Stimulated activated naive CD4-positive, alpha-beta T cell (primary cell): Measurements from ENCODE around the gene ETS1.

Experiments used
- DNase-seq, 6 experiments: peaks; one replicate each; lab custom pipeline; 2025; lab: John Stamatoyannopoulos, UW

The ETS1 gene

GRCh38 chr11:128619007-128619406 is 31.6 kb upstream of the ETS1 start:
- DNase-seq, result no peak

DNA sequence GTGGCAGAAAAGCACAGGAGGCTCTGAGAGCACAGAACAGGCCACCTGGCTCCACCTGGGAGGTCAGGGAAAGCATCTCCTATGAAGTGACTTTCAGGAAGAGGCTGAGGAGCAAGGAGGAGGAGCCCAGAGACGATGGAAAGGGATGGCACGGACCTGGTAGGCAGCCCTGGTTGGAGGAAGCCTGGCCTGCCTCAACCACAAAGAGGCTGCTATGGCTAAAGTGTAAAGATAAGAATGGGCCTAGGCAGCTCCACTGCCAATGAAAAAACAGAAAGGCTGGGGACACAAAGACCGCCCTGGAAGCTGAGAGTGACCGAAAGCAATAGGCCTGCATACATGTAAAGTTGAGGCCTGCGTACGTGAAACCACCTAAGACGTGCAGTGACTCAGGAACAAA is 31.2 kb upstream of the ETS1 start:
- DNase-seq, result no peak

GRCh38 chr11:128616161-128616560 is 28.8 kb upstream of the ETS1 start:
- DNase-seq, result no peak

DNA sequence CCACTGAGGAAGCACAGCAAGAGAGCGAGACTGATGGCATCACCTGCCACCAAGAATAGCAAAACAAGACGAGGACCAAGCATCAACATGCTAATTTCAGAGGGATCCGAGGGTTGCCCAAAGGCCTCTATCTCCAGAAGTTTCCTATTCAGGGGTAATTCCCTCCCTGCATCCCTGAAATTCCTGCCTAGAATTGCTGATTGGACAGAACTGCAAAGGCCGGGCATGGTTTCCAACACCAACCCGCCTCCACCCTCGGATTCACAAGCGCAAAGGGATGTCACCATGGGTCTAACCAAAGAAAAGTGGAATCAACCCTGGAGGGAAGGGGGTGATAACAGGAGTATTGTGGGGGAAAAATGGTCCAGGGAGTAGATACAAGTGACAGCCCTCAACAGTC is 28.3 kb upstream of the ETS1 start:
- DNase-seq, result no peak

GRCh38 chr11:128615076-128615475 is 27.7 kb upstream of the ETS1 start:
- DNase-seq, result no peak

GRCh38 chr11:128614026-128614425 is 26.7 kb upstream of the ETS1 start:
- no peak for DNase-seq

GRCh38 chr11:128613300-128613995 is 26.1 kb upstream of the ETS1 start:
- DNase-seq, result no peak

DNA sequence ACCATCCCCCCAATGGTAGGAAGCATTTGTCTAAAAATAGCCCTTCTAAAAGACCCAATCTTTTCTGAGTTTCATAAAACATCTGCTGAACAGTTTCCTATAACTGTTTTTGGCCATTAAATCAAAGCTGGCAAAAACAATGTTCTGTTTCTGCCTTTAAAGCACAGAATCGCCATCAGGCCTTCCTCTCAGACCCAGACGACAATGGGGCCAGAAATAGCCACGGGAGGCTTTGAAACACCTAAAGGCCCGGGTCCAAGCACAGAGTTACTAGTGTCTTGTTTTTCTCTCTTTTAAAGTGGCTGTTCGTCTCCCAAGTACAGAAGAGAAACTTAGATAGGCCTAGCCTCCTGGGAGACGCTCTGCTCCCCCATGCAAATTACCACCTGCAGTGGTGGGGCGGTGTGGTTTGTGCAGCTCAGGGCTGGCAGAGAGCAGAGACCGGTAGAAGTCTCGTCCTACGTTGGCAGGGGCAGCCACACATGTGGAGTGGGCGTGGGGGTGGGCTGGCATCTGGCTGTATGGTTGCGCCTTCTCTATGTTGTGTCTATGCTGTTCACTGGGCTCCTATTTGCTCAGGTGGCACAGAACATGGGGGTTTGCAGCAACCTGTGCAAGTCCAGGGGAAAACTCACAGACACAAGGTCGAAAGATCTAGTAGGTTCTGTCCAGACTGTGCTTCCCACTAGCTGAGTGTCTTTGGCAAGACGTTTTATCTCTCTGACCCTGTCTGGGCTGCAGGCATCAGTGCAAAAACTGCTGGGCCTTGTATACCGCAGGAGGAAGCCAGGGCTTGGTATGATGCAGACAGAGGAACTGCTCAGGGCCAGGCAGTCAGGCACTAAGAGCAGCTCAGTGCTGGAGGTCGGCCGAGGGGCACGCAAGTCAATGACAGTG is 23.6 kb upstream of the ETS1 start:
- peak; percentile 43 to 69 (median 55) for DNase-seq

GRCh38 chr11:128609785-128610184 is 22.4 kb upstream of the ETS1 start:
- DNase-seq, result no peak

GRCh38 chr11:128608746-128609407 is 21.5 kb upstream of the ETS1 start:
- peak in 3 of 6 experiments; percentile 13 to 44 (median 30) for DNase-seq

DNA sequence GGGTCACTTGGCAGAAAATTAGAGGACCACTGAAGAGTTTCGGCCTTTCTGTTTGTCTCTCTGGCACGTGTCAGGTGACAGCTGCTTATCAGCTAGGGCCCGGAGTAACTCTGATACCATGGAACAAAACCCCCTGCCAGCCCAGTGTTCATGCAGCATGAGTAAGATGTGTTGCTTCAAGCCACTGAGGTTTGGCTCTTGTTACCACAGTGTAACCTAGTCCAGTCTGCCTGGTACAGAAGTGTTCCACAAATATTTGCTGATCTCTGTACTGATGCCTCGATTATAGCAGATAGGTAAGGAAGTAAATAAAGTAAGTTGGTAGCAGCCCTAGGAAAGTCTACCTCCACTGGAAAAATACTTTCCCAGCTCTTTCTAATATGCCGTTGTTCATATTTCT is 20.5 kb upstream of the ETS1 start:
- no peak for DNase-seq

DNA sequence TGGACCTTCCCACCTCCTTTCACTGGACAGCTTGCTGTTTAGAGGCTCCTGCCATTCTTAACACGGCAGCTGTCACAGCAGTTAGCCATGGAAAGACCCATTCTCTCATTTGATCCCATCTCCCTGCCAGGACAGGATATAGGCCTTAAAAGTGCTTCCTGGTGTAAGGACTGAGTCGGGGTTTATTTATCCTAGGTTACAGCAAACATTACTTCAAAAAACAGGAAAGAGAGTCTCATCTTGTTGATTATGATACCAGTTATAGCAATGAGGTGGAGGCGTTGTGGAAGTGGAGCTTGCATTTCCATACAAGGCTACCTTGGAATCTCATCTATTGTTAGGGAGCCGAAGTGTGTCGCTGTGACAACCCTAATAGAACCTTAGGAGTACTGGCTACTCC is 17.4 kb upstream of the ETS1 start:
- no peak for DNase-seq

DNA sequence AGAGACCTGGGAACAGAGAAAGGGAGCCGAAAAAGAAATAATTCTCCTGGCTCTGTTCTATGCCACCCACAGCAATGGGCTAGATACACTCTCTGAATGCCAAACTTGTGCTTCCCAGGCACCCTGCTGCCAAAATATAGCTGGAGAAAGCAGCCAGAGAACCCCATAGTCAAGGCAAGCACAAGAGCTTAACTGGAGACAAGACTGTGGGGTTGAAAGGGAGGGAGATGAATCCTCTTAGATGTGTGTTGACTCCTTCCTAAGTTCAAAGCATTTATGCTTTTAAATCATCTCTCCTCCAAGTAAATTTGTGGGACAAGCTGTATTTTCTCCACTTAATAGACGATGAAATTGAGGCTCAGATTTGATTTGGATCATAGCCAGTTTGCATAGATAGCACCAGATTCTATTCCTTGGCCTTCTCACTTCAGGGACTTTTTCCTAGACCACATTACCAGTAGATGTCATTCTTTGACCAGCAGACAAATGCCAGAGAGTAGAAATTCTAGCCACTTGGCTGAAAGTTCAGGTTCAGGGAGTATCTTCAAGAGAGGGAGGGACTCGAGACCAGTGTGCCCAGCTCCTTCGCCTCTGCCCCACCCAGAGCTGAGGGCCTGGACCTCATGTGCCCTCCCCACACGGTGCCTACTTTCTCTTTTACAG is 16.5 kb upstream of the ETS1 start:
- no peak for DNase-seq

GRCh38 chr11:128603003-128603696 is 15.8 kb upstream of the ETS1 start:
- no peak for DNase-seq

DNA sequence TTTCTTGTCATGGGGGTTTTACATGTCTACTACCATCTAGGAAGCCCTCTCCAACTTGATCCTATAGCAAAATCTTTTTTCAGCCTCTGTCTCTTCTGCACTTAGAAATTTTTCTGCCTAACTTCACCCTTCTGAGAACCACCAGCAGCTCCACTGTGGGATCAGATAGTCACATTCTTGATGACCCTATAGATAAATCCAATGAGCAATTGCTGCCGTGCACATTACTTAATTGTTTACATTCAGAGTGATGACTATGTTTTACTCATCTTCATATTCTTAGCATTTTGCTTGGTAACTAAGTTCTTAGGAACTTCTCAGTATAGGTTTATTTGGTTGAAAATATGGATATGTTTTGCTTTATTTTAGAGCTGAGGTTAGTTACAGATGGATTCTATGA is 12.4 kb upstream of the ETS1 start:
- DNase-seq, result no peak

DNA sequence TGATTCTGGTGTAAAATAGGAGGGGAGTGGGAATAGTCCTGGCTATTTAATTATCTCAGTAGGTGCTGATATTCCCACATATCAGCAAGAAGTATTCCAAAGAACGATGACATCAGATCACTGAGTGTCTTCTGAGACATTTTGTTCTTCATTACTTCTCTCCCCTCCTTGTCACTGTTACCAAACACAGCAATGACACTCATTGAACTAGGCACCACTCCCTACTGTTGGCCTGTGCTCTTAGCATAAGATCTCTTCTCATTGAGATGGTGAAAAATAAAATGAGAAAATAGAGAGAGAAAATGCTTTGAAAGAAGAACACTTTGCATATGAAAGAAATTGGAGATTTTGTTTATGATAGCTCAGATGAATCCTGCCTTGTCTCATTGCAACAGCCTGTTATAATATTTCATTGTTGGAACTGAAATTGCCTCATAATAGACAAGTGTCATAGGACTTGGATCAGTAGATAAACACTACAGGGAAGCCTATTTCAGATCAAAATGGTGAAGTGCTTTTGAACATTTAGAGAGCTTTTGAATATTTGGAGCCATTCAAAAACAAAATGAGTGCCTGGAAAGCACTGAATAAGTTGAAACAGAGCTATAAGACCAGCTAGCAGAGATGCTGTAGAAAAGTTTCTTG is 11.3 kb upstream of the ETS1 start:
- DNase-seq, result no peak

GRCh38 chr11:128598096-128598495 is 10.7 kb upstream of the ETS1 start:
- DNase-seq, result no peak

DNA sequence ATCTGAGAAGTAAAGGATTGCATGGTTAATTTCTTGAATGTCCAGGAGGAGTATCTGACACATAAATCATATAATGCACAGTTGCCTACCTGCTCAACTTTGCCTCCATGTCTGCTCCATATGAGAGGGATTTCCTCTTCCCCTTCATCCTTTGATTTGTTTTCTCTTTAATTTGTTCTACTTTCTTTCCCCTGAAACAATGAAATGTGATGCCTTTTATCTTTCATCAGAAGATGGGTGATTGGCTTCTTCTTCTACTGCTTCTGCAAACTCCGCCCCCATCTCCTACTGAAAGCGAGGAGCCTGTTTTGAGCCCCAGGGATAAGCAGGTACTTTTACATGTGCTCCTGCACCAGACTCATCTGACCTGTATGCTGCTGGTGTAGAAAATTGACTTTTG is 9.9 kb upstream of the ETS1 start:
- no peak for DNase-seq

DNA sequence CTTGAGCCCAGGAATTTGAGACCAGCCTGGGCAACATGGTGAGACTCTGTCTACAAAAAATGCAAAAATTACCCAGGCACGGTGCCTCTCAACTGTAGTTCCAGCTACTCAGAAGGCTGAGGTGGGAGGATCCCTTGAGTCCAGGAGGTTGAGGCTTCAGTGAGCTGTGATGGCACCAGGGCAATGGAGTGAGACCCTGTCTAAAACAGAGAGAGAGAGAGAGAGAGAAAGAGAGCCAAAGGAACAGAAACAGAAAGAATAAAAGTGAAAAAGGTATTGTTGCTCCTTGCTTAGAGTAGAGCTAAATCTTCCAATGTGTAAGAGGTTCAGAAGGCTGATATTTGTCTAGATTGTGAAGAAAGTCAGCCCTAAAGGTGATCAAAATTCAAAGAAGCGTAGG is 8.9 kb upstream of the ETS1 start:
- DNase-seq, result no peak

DNA sequence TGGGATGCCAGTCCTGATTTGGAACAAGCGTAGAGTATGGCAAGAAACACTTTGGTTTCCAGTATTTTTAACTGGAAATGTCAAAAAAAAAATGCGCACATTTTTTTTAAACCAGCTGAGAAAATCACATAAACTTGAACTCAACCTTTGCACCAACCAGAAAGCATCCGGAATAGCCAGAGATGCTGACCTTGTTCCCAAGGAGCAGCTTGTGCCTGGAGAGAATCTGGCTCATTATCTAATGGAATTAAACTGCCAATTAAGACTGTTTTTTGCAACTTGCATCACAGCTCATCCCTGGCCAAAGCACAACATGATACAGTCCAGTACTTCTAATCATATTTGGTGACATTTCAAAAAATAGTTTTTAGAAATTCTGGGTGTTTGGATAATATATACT is 8.4 kb upstream of the ETS1 start:
- DNase-seq, result no peak

GRCh38 chr11:128595221-128595620 is 7.9 kb upstream of the ETS1 start:
- DNase-seq, result no peak
